H4 (cell line): ENCODE results near the gene NR1D1. TPM values are rescaled to one million over a fixed set of nuclear protein-coding genes. Genes with fewer than 3 reads are reported as not detected.

Experiments used
- DNase-seq: peaks from one replicate; pipeline ENCODE4 v3.0.0-alpha.2; 2015; ENCODE audit warnings: low spot score
- total RNA-seq: library from RNA; depleted of rRNA; stranded (reverse); fragments of >200 nt; shearing (Covaris generic); gene quantifications from 2 replicates; pipeline ENCODE4 v1.2.3, GENCODE V29; 2014

NR1D1 gene
- total RNA-seq, 1 experiment from 2014 or later: 2.2 TPM

- DNase-seq: peak; percentile 89
These were observed 11.1 kb upstream of the NR1D1 start for GRCh38 chr17:40111221-40112128.

GRCh38 chr17:40110026-40110845, 9.8 kb upstream of the NR1D1 start:
- DNase-seq: no peak

GRCh38 chr17:40108970-40109824, 8.8 kb upstream of the NR1D1 start:
- DNase-seq: no peak

GRCh38 chr17:40107522-40108174, 7.3 kb upstream of the NR1D1 start:
- no peak for DNase-seq

GRCh38 chr17:40106760-40107521, 6.6 kb upstream of the NR1D1 start:
- no peak for DNase-seq

- no peak for DNase-seq
These were observed 5.7 kb upstream of the NR1D1 start for GRCh38 chr17:40105861-40106759.

- no peak for DNase-seq
These were observed 4.5 kb upstream of the NR1D1 start for GRCh38 chr17:40104594-40105486.

- no peak for DNase-seq
These were observed 3.3 kb upstream of the NR1D1 start for GRCh38 chr17:40103688-40104087.

- DNase-seq: no peak
These were observed 2.8 kb upstream of the NR1D1 start for GRCh38 chr17:40103071-40103661.

GRCh38 chr17:40101367-40102210, 1.2 kb upstream of the NR1D1 start:
- no peak for DNase-seq

- peak; percentile 99 for DNase-seq
These were observed 429 bp upstream of the NR1D1 start for GRCh38 chr17:40100669-40101366.

GRCh38 chr17:40099619-40100418, 570 bp downstream of the NR1D1 start:
- no peak for DNase-seq

- DNase-seq: peak; percentile 99
These were observed 1.4 kb downstream of the NR1D1 start for GRCh38 chr17:40098846-40099618.

GRCh38 chr17:40097931-40098845, 2.2 kb downstream of the NR1D1 start:
- no peak for DNase-seq
